ENCODE data around the gene ARMH2. TPM values are rescaled to one million over a fixed set of nuclear protein-coding genes. Genes with fewer than 3 reads are reported as not detected.

Gene ARMH2
- total RNA-seq, 1 experiment from 2014 or later: not detected

DNA sequence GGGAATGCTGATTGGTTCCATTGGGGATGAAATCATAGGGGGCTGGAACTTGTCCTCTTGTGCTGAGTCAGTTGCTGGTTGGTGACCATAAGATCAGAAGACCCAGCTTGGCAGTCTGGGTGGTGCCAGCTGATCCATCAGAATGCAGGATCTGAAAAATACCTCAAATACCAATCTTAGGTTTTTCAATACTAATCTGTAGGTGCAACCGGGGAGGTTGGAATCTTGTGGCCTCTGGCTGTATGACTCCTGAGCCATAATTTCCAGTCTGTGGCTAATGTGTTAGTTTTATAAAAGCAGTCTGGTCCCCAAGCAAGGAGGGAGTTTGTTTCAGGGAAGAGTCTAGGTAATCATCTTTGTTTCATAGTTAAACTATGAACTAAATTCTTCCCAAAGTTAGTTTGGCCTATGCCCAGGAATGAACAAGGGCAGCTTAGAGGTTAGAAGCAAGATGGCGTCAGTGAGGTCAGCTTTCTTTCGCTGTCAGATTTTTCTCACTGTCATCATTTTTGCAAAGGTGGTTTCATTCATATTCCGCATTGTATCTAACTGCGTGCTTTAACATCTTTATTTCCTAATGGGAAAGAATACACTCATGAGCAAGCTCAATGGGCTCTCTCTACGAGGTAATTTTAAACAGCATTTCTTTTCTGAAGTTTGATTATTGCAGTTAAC lies 2.0 kb downstream of the ARMH2 start:
- ATAC-seq (no peak), DNase-seq (ENCODE audit: low read depth, low spot score) (no peak)
- Histone ChIP-seq H3K4me1 (ENCODE audit: control insufficient read depth in 1 of 2, insufficient read depth in 2 of 2, low read length in 2 of 2) (peaks cover 0 to 5% of the 10 kb centered on the region in 2 experiments; a peak in 1 of 4 replicates), H3K27ac (ENCODE audit: low read depth, low read length) (no peak overlapping the region), H3K27me3 (ENCODE audit: insufficient read depth, low read length) (no peaks in the 10 kb centered on the region), H3K4me3 (replicated peaks in 1 of 2; ENCODE audit: low read depth in 1 of 2, low read length in 2 of 2) (no peak overlapping the region), H2AFZ (ENCODE audit: low read depth, low read length, poor library complexity, severe bottlenecking) (no peak overlapping the region), H3K36me3 (ENCODE audit: control insufficient read depth in 1 of 2, insufficient read depth in 2 of 2, low read length in 2 of 2) (no peaks in the 10 kb centered on the region), H3K9me3 (ENCODE audit: control insufficient read depth in 1 of 2, insufficient read depth in 1 of 2, low read depth in 1 of 2, low read length in 2 of 2) (no peaks in the 10 kb centered on the region), H3K9me2 (ENCODE audit: insufficient read depth) (no peaks in the 10 kb centered on the region), H3K9ac (ENCODE audit: low read length) (no peak overlapping the region), H3K79me2 (ENCODE audit: insufficient read depth, low read length) (no peaks in the 10 kb centered on the region), H4K20me1 (ENCODE audit: insufficient read depth) (no peaks in the 10 kb centered on the region), H3K4me2 (ENCODE audit: low read length) (no peak overlapping the region)
- RAD21 ChIA-PET (ENCODE audit: low non-redundant PET in 1 of 2, low total read pairs in 2 of 2, uncharacterized antibody in 2 of 2, unreplicated experiment in 2 of 2): no interaction called here
- CTCF ChIA-PET: no interaction called here
- POLR2A ChIA-PET: no interaction called here
- BruUV-seq (replicated peaks): no TSS peak
- TF ChIP-seq CBX3 (IDR thresholded peaks at IDR 0.05; ENCODE audit: low read depth): no peak
- TF ChIP-seq ELF1 (IDR thresholded peaks at IDR 0.05; ENCODE audit: borderline replicate concordance, low read depth): no peak
- intact Hi-C loops (cut with micrococcal nuclease): no loop called here

DNA sequence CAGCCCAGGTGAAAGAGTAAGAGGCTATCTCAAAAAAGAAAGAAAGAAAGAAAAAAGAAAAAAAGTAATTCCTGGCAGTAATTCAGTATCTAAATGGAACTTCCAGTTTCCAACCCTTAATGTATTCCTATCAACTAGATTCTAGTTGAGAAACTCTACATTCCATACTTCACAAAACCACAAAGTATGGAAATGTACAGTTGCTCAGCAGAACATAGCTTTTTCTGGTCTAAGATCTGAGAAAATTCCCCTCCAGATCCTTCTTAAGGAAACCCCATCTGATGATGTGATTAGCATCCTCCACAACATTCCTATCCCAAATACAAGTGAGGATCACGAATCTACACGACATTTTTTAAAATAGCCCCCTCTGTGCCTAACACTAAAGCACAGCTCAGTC lies 3.6 kb downstream of the ARMH2 start:
- Histone ChIP-seq H3K27me3 (ENCODE audit: insufficient read depth, low read length) (no peaks in the 10 kb centered on the region), H3K4me2 (ENCODE audit: low read length) (no peak overlapping the region), H3K9ac (ENCODE audit: low read length) (no peak overlapping the region), H3K27ac (ENCODE audit: low read depth, low read length) (no peak overlapping the region), H2AFZ (ENCODE audit: low read depth, low read length, poor library complexity, severe bottlenecking) (no peak overlapping the region), H3K36me3 (ENCODE audit: control insufficient read depth in 1 of 2, insufficient read depth in 2 of 2, low read length in 2 of 2) (no peaks in the 10 kb centered on the region), H4K20me1 (ENCODE audit: insufficient read depth) (no peaks in the 10 kb centered on the region), H3K9me2 (ENCODE audit: insufficient read depth) (no peaks in the 10 kb centered on the region), H3K4me1 (ENCODE audit: control insufficient read depth in 1 of 2, insufficient read depth in 2 of 2, low read length in 2 of 2) (peaks cover 0 to 5% of the 10 kb centered on the region in 2 experiments; a peak in 1 of 4 replicates), H3K79me2 (ENCODE audit: insufficient read depth, low read length) (no peaks in the 10 kb centered on the region), H3K4me3 (replicated peaks in 1 of 2; ENCODE audit: low read depth in 1 of 2, low read length in 2 of 2) (no peak overlapping the region), H3K9me3 (ENCODE audit: control insufficient read depth in 1 of 2, insufficient read depth in 1 of 2, low read depth in 1 of 2, low read length in 2 of 2) (no peaks in the 10 kb centered on the region)
- intact Hi-C loops (cut with micrococcal nuclease): no loop called here
- BruUV-seq (replicated peaks): no TSS peak
- POLR2A ChIA-PET: no interaction called here
- ATAC-seq: no peak
- no peak for TF ChIP-seq EGR1 (IDR thresholded peaks at IDR 0.05; ENCODE audit: low read depth)
- TF ChIP-seq EZH2 (IDR thresholded peaks at IDR 0.05): no peak
- TF ChIP-seq, protein P1, sequence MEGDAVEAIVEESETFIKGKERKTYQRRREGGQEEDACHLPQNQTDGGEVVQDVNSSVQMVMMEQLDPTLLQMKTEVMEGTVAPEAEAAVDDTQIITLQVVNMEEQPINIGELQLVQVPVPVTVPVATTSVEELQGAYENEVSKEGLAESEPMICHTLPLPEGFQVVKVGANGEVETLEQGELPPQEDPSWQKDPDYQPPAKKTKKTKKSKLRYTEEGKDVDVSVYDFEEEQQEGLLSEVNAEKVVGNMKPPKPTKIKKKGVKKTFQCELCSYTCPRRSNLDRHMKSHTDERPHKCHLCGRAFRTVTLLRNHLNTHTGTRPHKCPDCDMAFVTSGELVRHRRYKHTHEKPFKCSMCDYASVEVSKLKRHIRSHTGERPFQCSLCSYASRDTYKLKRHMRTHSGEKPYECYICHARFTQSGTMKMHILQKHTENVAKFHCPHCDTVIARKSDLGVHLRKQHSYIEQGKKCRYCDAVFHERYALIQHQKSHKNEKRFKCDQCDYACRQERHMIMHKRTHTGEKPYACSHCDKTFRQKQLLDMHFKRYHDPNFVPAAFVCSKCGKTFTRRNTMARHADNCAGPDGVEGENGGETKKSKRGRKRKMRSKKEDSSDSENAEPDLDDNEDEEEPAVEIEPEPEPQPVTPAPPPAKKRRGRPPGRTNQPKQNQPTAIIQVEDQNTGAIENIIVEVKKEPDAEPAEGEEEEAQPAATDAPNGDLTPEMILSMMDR (IDR thresholded peaks at IDR 0.05 in 2 of 3, conservative IDR thresholded peaks at IDR 0.05 in 1 of 3; ENCODE audit: borderline replicate concordance in 1 of 3, insufficient read depth in 1 of 3, low read depth in 2 of 3, low read length in 2 of 3): no peak
- no peak for TF ChIP-seq YY1 (IDR thresholded peaks at IDR 0.05; ENCODE audit: extremely low read depth, insufficient replicate concordance, low read depth, low read length)
- TF ChIP-seq TCF7L2 (IDR thresholded peaks at IDR 0.05; ENCODE audit: borderline replicate concordance, extremely low read depth, insufficient read depth, insufficient read length): no peak
- no peak for TF ChIP-seq POLR2A (IDR thresholded peaks at IDR 0.05; ENCODE audit: borderline replicate concordance, extremely low read depth, insufficient read depth, insufficient read length)
- TF ChIP-seq, protein P2, sequence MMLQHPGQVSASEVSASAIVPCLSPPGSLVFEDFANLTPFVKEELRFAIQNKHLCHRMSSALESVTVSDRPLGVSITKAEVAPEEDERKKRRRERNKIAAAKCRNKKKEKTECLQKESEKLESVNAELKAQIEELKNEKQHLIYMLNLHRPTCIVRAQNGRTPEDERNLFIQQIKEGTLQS (IDR thresholded peaks at IDR 0.05): no peak
- no peak for TF ChIP-seq CEBPB (IDR thresholded peaks at IDR 0.05; ENCODE audit: low read depth)
- no peak for TF ChIP-seq SRF (IDR thresholded peaks at IDR 0.05; ENCODE audit: low read depth)
- no peak for TF ChIP-seq RAD21 (IDR thresholded peaks at IDR 0.05; ENCODE audit: low read depth)
- no peak for DNase-seq (ENCODE audit: low read depth, low spot score)
- RAD21 ChIA-PET (ENCODE audit: low non-redundant PET in 1 of 2, low total read pairs in 2 of 2, uncharacterized antibody in 2 of 2, unreplicated experiment in 2 of 2): no interaction called here
- CTCF ChIA-PET: no interaction called here

Measured in HCT116 (cell line).